CD14-positive monocyte (primary cell): ENCODE measurements around the gene NRXN3. TPM values are rescaled to one million over a fixed set of nuclear protein-coding genes. Genes with fewer than 3 reads are reported as not detected.

Experiments used
- DNase-seq, 3 donors: peaks; one replicate each; pipeline ENCODE4 v3.0.0-alpha.2; 2011 to 2022
- H2AFZ ChIP-seq: 2 replicates; pipeline ENCODE4 v1.6.0; 2012; ENCODE audit warnings: mild to moderate bottlenecking, low read depth, low read length, inconsistent platforms; ENCODE audit not compliant: insufficient read depth, poor library complexity, severe bottlenecking
- H3K27ac ChIP-seq, 2 donors: 1 replicate in 1 of 2; 2 replicates in 1 of 2; pipeline ENCODE4 v1.5.1; 2012 to 2013; ENCODE audit warnings: low read length in 2 of 2, control low read depth in 1 of 2, inconsistent platforms in 1 of 2, low read depth in 1 of 2, mild to moderate bottlenecking in 1 of 2
- H3K27me3 ChIP-seq, 2 donors: one replicate each; pipeline versions ENCODE4 v1.6.0 to v1.6.1; 2011 to 2013; ENCODE audit warnings: low read length in 2 of 2; ENCODE audit not compliant: control insufficient read depth in 2 of 2, insufficient read depth in 2 of 2
- H3K36me3 ChIP-seq, 2 donors: replicated peaks in 1 of 2; 1 replicate in 1 of 2; 2 replicates in 1 of 2; pipeline versions ENCODE4 v1.5.1 to v1.6.1; 2012 to 2013; ENCODE audit warnings: low read length in 2 of 2, control low read depth in 1 of 2, inconsistent platforms in 1 of 2, mild to moderate bottlenecking in 1 of 2; ENCODE audit not compliant: insufficient read depth in 2 of 2, control insufficient read depth in 1 of 2
- H3K4me1 ChIP-seq, 2 donors: 1 replicate in 1 of 2; 2 replicates in 1 of 2; pipeline versions ENCODE4 v1.5.1 to v1.6.1; 2012 to 2013; ENCODE audit warnings: low read length in 2 of 2, control low read depth in 1 of 2, inconsistent platforms in 1 of 2, mild to moderate bottlenecking in 1 of 2, moderate library complexity in 1 of 2; ENCODE audit not compliant: insufficient read depth in 2 of 2, control insufficient read depth in 1 of 2
- H3K4me2 ChIP-seq: replicated peaks from 2 replicates; pipeline ENCODE3; 2012; ENCODE audit warnings: low read length, moderate library complexity, mild to moderate bottlenecking; ENCODE audit not compliant: poor library complexity, severe bottlenecking; ENCODE audit errors: extremely low read depth
- H3K4me3 ChIP-seq, 3 experiments: fragments of 200-600 bp in 1 of 3; sonication (generic) in 1 of 3; replicated peaks in 1 of 3; 1 replicate in 2 of 3; 2 replicates in 1 of 3; pipeline ENCODE4 v1.5.1; 2011 to 2013; ENCODE audit warnings: low read length in 3 of 3, mild to moderate bottlenecking in 3 of 3, control low read depth in 2 of 3, low read depth in 2 of 3, inconsistent platforms in 1 of 3, moderate library complexity in 1 of 3
- H3K79me2 ChIP-seq: 2 replicates; pipeline ENCODE4 v1.6.0; 2012; ENCODE audit warnings: mild to moderate bottlenecking, control low read depth, inconsistent platforms, low read length, moderate library complexity; ENCODE audit not compliant: insufficient read depth
- H3K9ac ChIP-seq: 2 replicates; pipeline ENCODE4 v1.6.0; 2017; ENCODE audit warnings: low read length, mild to moderate bottlenecking; ENCODE audit not compliant: insufficient read depth, poor library complexity, severe bottlenecking
- H3K9me3 ChIP-seq, 2 donors: replicated peaks in 1 of 2; 1 replicate in 1 of 2; 2 replicates in 1 of 2; pipeline versions ENCODE4 v1.5.1 to v1.6.1; 2012 to 2013; ENCODE audit warnings: low read length in 2 of 2, control low read depth in 1 of 2; ENCODE audit not compliant: control insufficient read depth in 1 of 2, insufficient read depth in 1 of 2
- H4K20me1 ChIP-seq: 2 replicates; pipeline ENCODE4 v1.6.0; 2012; ENCODE audit warnings: mild to moderate bottlenecking, low read length, control low read depth, moderate library complexity; ENCODE audit not compliant: insufficient read depth
- H3K27ac Mint-ChIP-seq, 7 donors: one replicate each; pipeline ENCODE4 v1.8.0; 2020; ENCODE audit warnings: mild to moderate bottlenecking in 7 of 7, mixed read lengths in 7 of 7, moderate library complexity in 6 of 7, inconsistent platforms in 2 of 7
- H3K27me3 Mint-ChIP-seq, 3 donors: one replicate each; pipeline ENCODE4 v1.8.0; 2021 to 2022; ENCODE audit warnings: low read depth in 3 of 3, mild to moderate bottlenecking in 3 of 3, mixed read lengths in 3 of 3, moderate library complexity in 3 of 3, inconsistent platforms in 1 of 3
- H3K36me3 Mint-ChIP-seq, 2 donors: one replicate each; pipeline ENCODE4 v1.8.0; 2020; ENCODE audit warnings: mixed read lengths in 2 of 2, inconsistent platforms in 1 of 2, mild to moderate bottlenecking in 1 of 2
- H3K4me1 Mint-ChIP-seq: one replicate; pipeline ENCODE4 v1.8.0; 2020; ENCODE audit warnings: mild to moderate bottlenecking, mixed read lengths
- H3K4me3 Mint-ChIP-seq, 2 donors: one replicate each; pipeline ENCODE4 v1.8.0; 2020; ENCODE audit warnings: mild to moderate bottlenecking in 2 of 2, mixed read lengths in 2 of 2, moderate library complexity in 1 of 2
- H3K9me3 Mint-ChIP-seq, 7 donors: one replicate each; pipeline ENCODE4 v1.8.0; 2020 to 2022; ENCODE audit warnings: mixed read lengths in 7 of 7, mild to moderate bottlenecking in 6 of 7, moderate library complexity in 6 of 7, inconsistent platforms in 2 of 7
- WGBS: methylation state at CpG from one replicate; pipeline ENCODE4 v1.1.5; 2013; ENCODE audit warnings: missing lambda C conversion rate; ENCODE audit not compliant: insufficient coverage; 5-methylcytosine and 5-hydroxymethylcytosine counted together
- intact Hi-C, 2 donors: fragments of 100-400 bp; cut with micrococcal nuclease; formaldehyde crosslinking; loops; one replicate each; pipeline versions ENCODE4 v1.15.0 to v1.15.1; 2023
- polyA plus RNA-seq, 3 donors: library from polyadenylated mRNA; depleted of rRNA in 1 of 3; unstranded in 2 of 3; stranded (reverse) in 1 of 3; fragments of 300-500 nt in 2 of 3; fragments of >200 nt in 1 of 3; fragmentation: Illumina TruSeq in 2 of 3; gene quantifications; 1 replicate in 2 of 3; 2 replicates in 1 of 3; pipeline ENCODE4 v1.2.3, GENCODE V29; 2012 to 2021
- TF ChIP-seq, protein P1 (sequence below): fragments of 200-600 bp; IDR thresholded peaks from one replicate; pipeline ENCODE4 v1.8.0; 2022; ENCODE audit warnings: antibody characterized with exemption, mild to moderate bottlenecking

The NRXN3 gene
- polyA plus RNA-seq, 3 donors, result not detected

GRCh38 chr14:78983126-78983525 lies 813.0 kb downstream of the NRXN3 start:
- no peaks in the 10 kb centered on the region for H4K20me1 ChIP-seq
- Mint-ChIP-seq H3K4me1 (no peaks in the 10 kb centered on the region), H3K4me3 (no peak overlapping the region), H3K27me3 (peaks cover 0 to 3% (median 3%) of the 10 kb centered on the region in 3 donors), H3K27ac (no peak overlapping the region), H3K9me3 (peaks cover 0 to 2% (median 0%) of the 10 kb centered on the region in 7 donors), H3K36me3 (no peaks in the 10 kb centered on the region)
- DNase-seq, result no peak
- no peak overlapping the region for H3K27ac ChIP-seq
- H3K36me3 ChIP-seq, result no peaks in the 10 kb centered on the region
- no peak overlapping the region for H2AFZ ChIP-seq
- H3K4me1 ChIP-seq, result no peaks in the 10 kb centered on the region
- no CpG with 5 or more reads among the region's 2 CpGs for WGBS
- TF ChIP-seq, protein P1, sequence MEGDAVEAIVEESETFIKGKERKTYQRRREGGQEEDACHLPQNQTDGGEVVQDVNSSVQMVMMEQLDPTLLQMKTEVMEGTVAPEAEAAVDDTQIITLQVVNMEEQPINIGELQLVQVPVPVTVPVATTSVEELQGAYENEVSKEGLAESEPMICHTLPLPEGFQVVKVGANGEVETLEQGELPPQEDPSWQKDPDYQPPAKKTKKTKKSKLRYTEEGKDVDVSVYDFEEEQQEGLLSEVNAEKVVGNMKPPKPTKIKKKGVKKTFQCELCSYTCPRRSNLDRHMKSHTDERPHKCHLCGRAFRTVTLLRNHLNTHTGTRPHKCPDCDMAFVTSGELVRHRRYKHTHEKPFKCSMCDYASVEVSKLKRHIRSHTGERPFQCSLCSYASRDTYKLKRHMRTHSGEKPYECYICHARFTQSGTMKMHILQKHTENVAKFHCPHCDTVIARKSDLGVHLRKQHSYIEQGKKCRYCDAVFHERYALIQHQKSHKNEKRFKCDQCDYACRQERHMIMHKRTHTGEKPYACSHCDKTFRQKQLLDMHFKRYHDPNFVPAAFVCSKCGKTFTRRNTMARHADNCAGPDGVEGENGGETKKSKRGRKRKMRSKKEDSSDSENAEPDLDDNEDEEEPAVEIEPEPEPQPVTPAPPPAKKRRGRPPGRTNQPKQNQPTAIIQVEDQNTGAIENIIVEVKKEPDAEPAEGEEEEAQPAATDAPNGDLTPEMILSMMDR, result no peak
- H3K27me3 ChIP-seq, result no peaks in the 10 kb centered on the region
- H3K4me2 ChIP-seq, result no peak overlapping the region
- H3K79me2 ChIP-seq, result no peaks in the 10 kb centered on the region
- intact Hi-C loops, result no loop called here
- no peak overlapping the region for H3K9ac ChIP-seq
- no peaks in the 10 kb centered on the region for H3K9me3 ChIP-seq
- no peak overlapping the region for H3K4me3 ChIP-seq

DNA sequence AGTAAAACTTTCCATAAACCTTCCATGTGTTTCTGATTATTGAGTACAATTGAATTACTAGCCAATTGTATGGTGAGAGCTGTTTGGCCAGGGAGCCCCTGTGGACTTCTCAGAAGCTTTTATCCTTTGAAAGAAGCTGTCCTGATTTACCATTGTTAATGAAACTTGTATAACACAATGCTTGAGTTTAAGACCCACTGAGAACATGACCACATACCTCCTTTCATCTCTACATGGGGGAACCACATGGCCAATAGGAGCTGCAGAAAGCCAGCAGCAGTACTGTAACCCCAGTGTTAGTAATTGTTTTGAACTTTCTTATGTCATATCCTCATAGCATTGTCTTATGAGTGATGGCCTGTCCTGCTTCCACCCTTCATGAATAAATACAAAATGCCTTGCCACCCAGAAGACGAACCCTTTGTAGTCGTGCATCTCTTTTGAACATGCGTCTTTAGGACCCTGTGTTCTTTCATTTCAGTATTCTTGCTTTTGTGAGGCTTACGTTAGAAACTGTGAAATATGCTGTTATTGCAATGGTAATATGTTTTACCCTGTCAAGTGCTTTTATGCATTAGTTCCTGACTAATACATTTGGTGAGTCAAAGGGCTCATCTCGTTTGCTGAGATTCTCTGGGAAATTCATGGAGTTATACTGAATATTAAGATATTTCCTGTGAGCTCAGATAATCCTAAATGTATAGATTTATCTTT lies 815.7 kb downstream of the NRXN3 start:
- Histone ChIP-seq H3K9me3 (no peaks in the 10 kb centered on the region), H3K4me1 (no peaks in the 10 kb centered on the region), H3K27ac (no peak overlapping the region), H3K4me2 (no peak overlapping the region), H3K36me3 (no peaks in the 10 kb centered on the region), H2AFZ (no peak overlapping the region), H3K4me3 (no peak overlapping the region), H4K20me1 (no peaks in the 10 kb centered on the region), H3K9ac (no peak overlapping the region), H3K79me2 (no peaks in the 10 kb centered on the region), H3K27me3 (no peaks in the 10 kb centered on the region)
- Mint-ChIP-seq H3K27me3 (peaks cover 0 to 3% (median 2%) of the 10 kb centered on the region in 3 donors), H3K9me3 (peaks cover 0 to 1% (median 0%) of the 10 kb centered on the region in 7 donors), H3K27ac (no peak overlapping the region), H3K4me3 (no peak overlapping the region), H3K4me1 (no peaks in the 10 kb centered on the region), H3K36me3 (no peaks in the 10 kb centered on the region)
- no CpG with 5 or more reads among the region's 5 CpGs for whole genome bisulfite sequencing
- no peak for DNase-seq
- TF ChIP-seq, protein P1, result no peak
- intact Hi-C loops, result no loop called here
